HEK293 (cell line): ENCODE measurements around the gene SPTSSB.

Source experiments
- CTCF ChIA-PET: fragments of 350-600 bp; formaldehyde crosslinking; extraction: SDS; loops from one replicate; lab custom pipeline; 2021; ENCODE audit warnings: antibody characterized with exemption; lab: Yijun Ruan, JAX
- POLR2A ChIA-PET: fragments of 300-600 bp; formaldehyde crosslinking; extraction: SDS; loops from one replicate; lab custom pipeline; 2020; ENCODE audit warnings: antibody characterized with exemption, inconsistent platforms; lab: Yijun Ruan, JAX
- H3K27ac ChIP-seq: fragments of 200-500 bp; sonication (Bioruptor generic); 2 replicates; pipeline ENCODE4 v1.5.1; 2014; ENCODE audit warnings: low read depth, low read length, control low read depth, inconsistent platforms; ENCODE audit errors: extremely low read depth
- H3K36me3 ChIP-seq, 2 experiments: fragments of 200-500 bp in 1 of 2; sonication (Bioruptor generic) in 1 of 2; 1 replicate in 1 of 2; 2 replicates in 1 of 2; pipeline ENCODE4 v1.5.1; 2014 to 2017; ENCODE audit warnings: inconsistent platforms in 2 of 2, low read length in 2 of 2; ENCODE audit not compliant: control insufficient read depth in 2 of 2, insufficient read depth in 1 of 2
- H3K4me1 ChIP-seq: fragments of 200-500 bp; sonication (Bioruptor generic); 2 replicates; pipeline ENCODE4 v1.5.1; 2014; ENCODE audit warnings: mild to moderate bottlenecking, low read length, inconsistent platforms; ENCODE audit not compliant: control insufficient read depth, insufficient read depth
- H3K4me3 ChIP-seq: 2 replicates; pipeline ENCODE4 v1.5.1; 2011; ENCODE audit warnings: low read depth, mild to moderate bottlenecking, control low read depth, low read length, moderate library complexity
- H3K9me3 ChIP-seq: fragments of 200-500 bp; sonication (Bioruptor generic); 2 replicates; pipeline ENCODE4 v1.5.1; 2014; ENCODE audit warnings: low read depth, low read length, inconsistent platforms; ENCODE audit not compliant: control insufficient read depth, insufficient read depth
- GLI4 ChIP-seq: fragments of 450-650 bp; formaldehyde crosslinking; IDR thresholded peaks from 2 replicates; pipeline ENCODE4 v1.5.1; 2016; ENCODE audit warnings: missing biosample characterization, missing genetic modification characterization
- HOXD13 ChIP-seq: sonication (generic); formaldehyde crosslinking; IDR thresholded peaks from 2 replicates; pipeline ENCODE4 v1.8.0; 2022; ENCODE audit warnings: missing genetic modification reagents, borderline replicate concordance
- KLF16 ChIP-seq: fragments of 450-650 bp; formaldehyde crosslinking; IDR thresholded peaks from 2 replicates; pipeline ENCODE4 v1.5.1; 2017; ENCODE audit warnings: missing biosample characterization, missing genetic modification characterization
- KLF7 ChIP-seq: fragments of 450-650 bp; formaldehyde crosslinking; IDR thresholded peaks from 2 replicates; pipeline ENCODE4 v1.5.1; 2016; ENCODE audit warnings: missing biosample characterization, missing genetic modification characterization, borderline replicate concordance
- TRIM28 ChIP-seq: IDR thresholded peaks from 2 replicates; pipeline ENCODE4 v1.6.1; 2011; ENCODE audit warnings: low read length, control low read depth, borderline replicate concordance
- ZBTB10 ChIP-seq: fragments of 450-650 bp; formaldehyde crosslinking; IDR thresholded peaks from 2 replicates; pipeline ENCODE4 v1.5.1; 2016; ENCODE audit warnings: missing biosample characterization, missing genetic modification characterization
- ZBTB20 ChIP-seq: fragments of 450-650 bp; formaldehyde crosslinking; IDR thresholded peaks from 2 replicates; pipeline ENCODE4 v1.5.1; 2016; ENCODE audit warnings: missing biosample characterization, missing genetic modification characterization
- ZFHX2 ChIP-seq: fragments of 450-650 bp; formaldehyde crosslinking; conservative IDR thresholded peaks from 2 replicates; pipeline ENCODE4 v1.5.1; 2016; ENCODE audit warnings: missing biosample characterization, missing genetic modification characterization
- ZNF174 ChIP-seq: fragments of 450-650 bp; formaldehyde crosslinking; IDR thresholded peaks from 2 replicates; pipeline ENCODE4 v1.5.0; 2017; ENCODE audit warnings: missing biosample characterization, mild to moderate bottlenecking, missing genetic modification characterization
- ZNF223 ChIP-seq: fragments of 450-650 bp; formaldehyde crosslinking; IDR thresholded peaks from 2 replicates; pipeline ENCODE4 v1.5.1; 2016; ENCODE audit warnings: missing biosample characterization, missing genetic modification characterization
- ZNF24 ChIP-seq: fragments of 450-650 bp; formaldehyde crosslinking; IDR thresholded peaks from 2 replicates; pipeline ENCODE4 v1.5.1; 2016; ENCODE audit warnings: missing biosample characterization, missing genetic modification characterization
- ZNF354C ChIP-seq: fragments of 450-650 bp; formaldehyde crosslinking; IDR thresholded peaks from 2 replicates; pipeline ENCODE4 v1.5.1; 2016; ENCODE audit warnings: missing biosample characterization, missing genetic modification characterization, low read depth, borderline replicate concordance
- ZNF433 ChIP-seq: fragments of 450-650 bp; formaldehyde crosslinking; IDR thresholded peaks from 2 replicates; pipeline ENCODE4 v1.5.1; 2016; ENCODE audit warnings: missing biosample characterization, missing genetic modification characterization, low read depth
- ZNF473 ChIP-seq: fragments of 450-650 bp; formaldehyde crosslinking; IDR thresholded peaks from 2 replicates; pipeline ENCODE4 v1.5.1; 2017; ENCODE audit warnings: missing biosample characterization, missing genetic modification characterization
- ZNF544 ChIP-seq: fragments of 450-650 bp; formaldehyde crosslinking; IDR thresholded peaks from 2 replicates; pipeline ENCODE4 v1.5.0; 2017; ENCODE audit warnings: missing biosample characterization, missing genetic modification characterization
- ZNF596 ChIP-seq: fragments of 450-650 bp; IDR thresholded peaks from 2 replicates; pipeline ENCODE4 v1.5.0; 2018; ENCODE audit warnings: missing biosample characterization, mild to moderate bottlenecking, missing genetic modification characterization, moderate library complexity
- ZNF600 ChIP-seq: fragments of 450-650 bp; formaldehyde crosslinking; IDR thresholded peaks from 2 replicates; pipeline ENCODE4 v1.5.1; 2016; ENCODE audit warnings: missing biosample characterization, missing genetic modification characterization
- ZNF626 ChIP-seq: fragments of 450-650 bp; sonication (Bioruptor Pico); formaldehyde crosslinking; IDR thresholded peaks from 2 replicates; pipeline ENCODE4 v1.5.1; 2018; ENCODE audit warnings: missing biosample characterization, missing genetic modification characterization, inconsistent platforms
- ZNF639 ChIP-seq: fragments of 450-650 bp; formaldehyde crosslinking; IDR thresholded peaks from 2 replicates; pipeline ENCODE4 v1.5.1; 2016; ENCODE audit warnings: missing biosample characterization, missing genetic modification characterization
- ZNF660 ChIP-seq: fragments of 450-650 bp; IDR thresholded peaks from 2 replicates; pipeline ENCODE4 v1.5.1; 2018; ENCODE audit warnings: missing biosample characterization, mild to moderate bottlenecking, missing genetic modification characterization
- ZNF670 ChIP-seq: fragments of 450-650 bp; formaldehyde crosslinking; IDR thresholded peaks from 2 replicates; pipeline ENCODE4 v1.5.1; 2016; ENCODE audit warnings: missing biosample characterization, missing genetic modification characterization, low read depth
- ZNF692 ChIP-seq: fragments of 450-650 bp; formaldehyde crosslinking; IDR thresholded peaks from 2 replicates; pipeline ENCODE4 v1.5.1; 2016; ENCODE audit warnings: missing biosample characterization, missing genetic modification characterization
- ZNF701 ChIP-seq: fragments of 450-650 bp; formaldehyde crosslinking; IDR thresholded peaks from 2 replicates; pipeline ENCODE4 v1.5.1; 2016; ENCODE audit warnings: missing biosample characterization, missing genetic modification characterization
- ZNF792 ChIP-seq: fragments of 450-650 bp; formaldehyde crosslinking; IDR thresholded peaks from 2 replicates; pipeline ENCODE4 v1.5.1; 2016; ENCODE audit warnings: missing biosample characterization, missing genetic modification characterization
- ZNF837 ChIP-seq: fragments of 450-650 bp; formaldehyde crosslinking; IDR thresholded peaks from 2 replicates; pipeline ENCODE4 v1.5.1; 2016; ENCODE audit warnings: missing biosample characterization, missing genetic modification characterization
- TF ChIP-seq, protein P1 (sequence below): fragments of 450-650 bp; formaldehyde crosslinking; IDR thresholded peaks from 2 replicates; pipeline ENCODE4 v1.5.1; 2016; ENCODE audit warnings: missing biosample characterization, missing genetic modification characterization
- TF ChIP-seq, protein P2 (sequence below): fragments of 450-650 bp; formaldehyde crosslinking; IDR thresholded peaks from 2 replicates; pipeline ENCODE4 v1.5.1; 2017; ENCODE audit warnings: missing biosample characterization, missing genetic modification characterization

The SPTSSB gene

DNA sequence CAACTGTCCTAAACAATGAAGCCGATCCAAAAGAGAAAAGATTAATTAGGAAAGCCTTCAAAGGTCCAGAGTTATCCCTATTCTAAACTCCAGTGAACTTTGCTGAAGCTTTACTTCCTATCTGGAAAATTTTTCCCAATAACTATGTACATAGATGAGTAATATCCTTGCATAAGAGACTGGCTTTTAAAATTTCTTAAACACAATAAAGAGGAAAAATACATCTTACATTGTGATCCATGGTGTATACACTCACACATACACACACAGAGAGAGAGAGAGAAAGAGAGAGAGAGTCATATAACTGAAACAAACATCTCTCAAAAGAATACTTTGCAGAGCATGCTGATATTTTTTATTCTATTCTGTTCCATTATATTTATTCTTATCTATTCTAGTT is 20.0 kb downstream of the SPTSSB start:
- H3K36me3 ChIP-seq: no peaks in the 10 kb centered on the region
- ChIA-PET CTCF (interaction anchor here (0.6 to 1.1 kb wide), 2 partner anchors 14 to 57 kb away, joined by 3 to 4 read pairs; no protein-coding TSS in a partner anchor), POLR2A (no interaction called here)
- no peaks in the 10 kb centered on the region for H3K9me3 ChIP-seq
- TF ChIP-seq TRIM28 (no peak), ZNF670 (tag by site-specific recombination) (no peak), HOXD13 (CRISPR knock-in tag) (no peak), ZNF544 (no peak), ZNF24 (tag by site-specific recombination) (no peak), ZNF354C (tag by site-specific recombination) (no peak), KLF7 (tag by site-specific recombination) (no peak), ZNF792 (no peak), ZBTB20 (tag by site-specific recombination) (no peak), ZNF473 (no peak), ZBTB10 (no peak), ZNF596 (tag by site-specific recombination) (no peak), ZFHX2 (tag by site-specific recombination) (no peak), ZNF837 (tag by site-specific recombination) (no peak)
- TF ChIP-seq, protein P1, sequence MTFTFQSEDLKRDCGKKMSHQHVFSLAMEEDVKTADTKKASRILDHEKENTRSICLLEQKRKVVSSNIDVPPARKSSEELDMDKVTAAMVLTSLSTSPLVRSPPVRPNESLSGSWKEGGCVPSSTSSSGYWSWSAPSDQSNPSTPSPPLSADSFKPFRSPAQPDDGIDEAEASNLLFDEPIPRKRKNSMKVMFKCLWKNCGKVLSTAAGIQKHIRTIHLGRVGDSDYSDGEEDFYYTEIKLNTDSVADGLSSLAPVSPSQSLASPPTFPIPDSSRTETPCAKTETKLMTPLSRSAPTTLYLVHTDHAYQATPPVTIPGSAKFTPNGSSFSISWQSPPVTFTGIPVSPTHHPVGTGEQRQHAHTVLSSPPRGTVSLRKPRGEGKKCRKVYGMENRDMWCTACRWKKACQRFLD (tag by site-specific recombination): no peak
- H3K4me1 ChIP-seq: peaks cover 7% of the 10 kb centered on the region
- H3K27ac ChIP-seq: no peak overlapping the region
- H3K4me3 ChIP-seq: no peak overlapping the region

DNA sequence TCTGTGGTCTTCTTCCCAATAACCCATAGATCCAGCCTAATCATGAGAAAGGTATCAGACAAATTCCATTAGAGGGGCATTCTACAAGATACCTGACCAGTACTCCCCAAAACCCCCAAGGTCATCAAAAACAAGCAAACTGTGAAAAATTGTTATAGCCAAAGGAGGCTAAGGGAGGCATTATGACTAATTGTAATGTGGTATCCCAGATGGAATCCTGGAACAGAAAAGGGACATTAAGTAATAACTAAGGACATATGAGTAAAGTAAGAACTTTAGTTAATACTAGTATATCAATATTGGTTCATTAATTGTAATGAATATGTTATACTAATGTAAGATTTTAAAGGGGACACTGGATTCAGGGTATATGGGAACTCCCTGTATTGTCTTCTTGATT is 20.4 kb downstream of the SPTSSB start:
- ChIA-PET CTCF (no interaction called here), POLR2A (no interaction called here)
- no peak overlapping the region for H3K4me3 ChIP-seq
- no peaks in the 10 kb centered on the region for H3K36me3 ChIP-seq
- no peaks in the 10 kb centered on the region for H3K9me3 ChIP-seq
- H3K27ac ChIP-seq: no peak overlapping the region
- peaks cover 7% of the 10 kb centered on the region for H3K4me1 ChIP-seq
- TF ChIP-seq ZNF660 (tag by site-specific recombination): no peak
- no peak for TF ChIP-seq ZNF600 (tag by site-specific recombination)
- TF ChIP-seq, protein P2, sequence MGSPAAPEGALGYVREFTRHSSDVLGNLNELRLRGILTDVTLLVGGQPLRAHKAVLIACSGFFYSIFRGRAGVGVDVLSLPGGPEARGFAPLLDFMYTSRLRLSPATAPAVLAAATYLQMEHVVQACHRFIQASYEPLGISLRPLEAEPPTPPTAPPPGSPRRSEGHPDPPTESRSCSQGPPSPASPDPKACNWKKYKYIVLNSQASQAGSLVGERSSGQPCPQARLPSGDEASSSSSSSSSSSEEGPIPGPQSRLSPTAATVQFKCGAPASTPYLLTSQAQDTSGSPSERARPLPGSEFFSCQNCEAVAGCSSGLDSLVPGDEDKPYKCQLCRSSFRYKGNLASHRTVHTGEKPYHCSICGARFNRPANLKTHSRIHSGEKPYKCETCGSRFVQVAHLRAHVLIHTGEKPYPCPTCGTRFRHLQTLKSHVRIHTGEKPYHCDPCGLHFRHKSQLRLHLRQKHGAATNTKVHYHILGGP (tag by site-specific recombination): no peak
- no peak for TF ChIP-seq ZNF174 (tag by site-specific recombination)
- TF ChIP-seq ZNF223 (tag by site-specific recombination): no peak
- TF ChIP-seq ZNF692: no peak
- TF ChIP-seq ZNF639: no peak
- TF ChIP-seq GLI4 (tag by site-specific recombination): no peak
- TF ChIP-seq ZNF701 (tag by site-specific recombination): no peak
- no peak for TF ChIP-seq KLF16 (tag by site-specific recombination)
- no peak for TF ChIP-seq ZNF433 (tag by site-specific recombination)
- TF ChIP-seq ZNF626 (tag by site-specific recombination): no peak
